ENCODE data around the gene GLCCI1. TPM values are rescaled to one million over a fixed set of nuclear protein-coding genes. Genes with fewer than 3 reads are reported as not detected.

Gene GLCCI1
- total and polyA plus RNA-seq, 2 of the 8 experiments (the other 6 are each of a cell fraction or from before 2014, with no cell fraction given) = 12.4 to 27.7 TPM

GRCh38 chr7:7964250-7964649 lies 4.3 kb upstream of the GLCCI1 start:
- DNase-seq (ENCODE audit: low read depth in 1 of 2, low spot score in 2 of 2) (no peak), FAIRE-seq (no peak)
- Histone ChIP-seq H3K56ac (replicated peaks; ENCODE audit: insufficient read length, low read depth, low read length) (no peak overlapping the region), H2BK20ac (ENCODE audit: low read length) (no peak overlapping the region), H3K23me2 (ENCODE audit: low read depth, low read length) (no peaks in the 10 kb centered on the region; the same call in 1 of the 2 replicates), H3K27ac (ENCODE audit: low read depth, low read length) (no peak overlapping the region), H3K27me3 (replicated peaks in 1 of 4; ENCODE audit: control insufficient read depth in 3 of 4, extremely low read depth in 1 of 4, insufficient read depth in 3 of 4, low read length in 3 of 4) (no peaks in the 10 kb centered on the region), H3K9me3 (ENCODE audit: insufficient read depth in 2 of 2, low read depth in 1 of 2, low read length in 1 of 2) (no peaks in the 10 kb centered on the region), H3K4me3 (ENCODE audit: extremely low read depth in 1 of 4, insufficient read depth in 2 of 4, low read depth in 3 of 4, low read length in 4 of 4) (no peak overlapping the region), H3K23ac (ENCODE audit: insufficient read length) (no peak overlapping the region), H4K8ac (ENCODE audit: extremely low read depth, insufficient read depth, low read length) (no peak overlapping the region), H2AFZ (ENCODE audit: low read length) (no peak overlapping the region), H3K79me1 (ENCODE audit: low read depth, low read length) (no peaks in the 10 kb centered on the region), H3K4me1 (replicated peaks in 1 of 4; ENCODE audit: control insufficient read depth in 3 of 4, insufficient read depth in 4 of 4, low read length in 3 of 4) (no peaks in the 10 kb centered on the region), H2BK15ac (ENCODE audit: low read length) (no peak overlapping the region), H4K91ac (replicated peaks; ENCODE audit: insufficient read length, low read length) (no peak overlapping the region), H3K9ac (replicated peaks in 1 of 4; ENCODE audit: extremely low read depth in 1 of 4, low read depth in 3 of 4, low read length in 3 of 4) (no peak overlapping the region), H2AK5ac (ENCODE audit: low read depth, low read length) (no peak overlapping the region), H3K4ac (replicated peaks; ENCODE audit: insufficient read length, low read depth, low read length) (no peak overlapping the region), H3K36me3 (ENCODE audit: control insufficient read depth in 2 of 4, insufficient read depth in 4 of 4, low read length in 3 of 4) (no peaks in the 10 kb centered on the region), H4K20me1 (replicated peaks in 1 of 2; ENCODE audit: control insufficient read depth in 1 of 2, insufficient read depth in 2 of 2, low read length in 2 of 2) (no peaks in the 10 kb centered on the region), H3K79me2 (ENCODE audit: control insufficient read depth in 1 of 2, insufficient read depth in 2 of 2, low read length in 2 of 2) (no peaks in the 10 kb centered on the region), H2BK12ac (ENCODE audit: low read depth, low read length) (no peak overlapping the region), H3K14ac (ENCODE audit: insufficient read length) (no peak overlapping the region), H2BK5ac (ENCODE audit: low read depth, low read length) (no peak overlapping the region), H2BK120ac (replicated peaks; ENCODE audit: low read depth, low read length) (no peak overlapping the region), H3K18ac (ENCODE audit: extremely low read depth, low read length) (no peak overlapping the region), H3K4me2 (ENCODE audit: insufficient read depth in 1 of 2, low read depth in 2 of 2, low read length in 2 of 2) (no peak overlapping the region), H4K5ac (ENCODE audit: insufficient read length, low read depth, low read length) (no peak overlapping the region)
- ChIA-PET POLR2A (ENCODE audit: partially characterized antibody) (no interaction called here), CTCF (ENCODE audit: partially characterized antibody) (interaction anchor here (1.3 to 1.9 kb wide), 2 partner anchors 13 to 311 kb away, joined by 3 to 4 read pairs; no protein-coding TSS in a partner anchor)
- WGBS, 2 experiments (ENCODE audit: extremely low coverage in 1 of 2, insufficient coverage in 1 of 2, insufficient read length in 1 of 2, insufficient replicate concordance in 2 of 2, low coverage in 1 of 2, low lambda C conversion rate in 2 of 2, missing lambda C conversion rate in 1 of 2) = 94% methylated on average over 2 of the region's 2 CpGs; no CpG with 5 or more reads in 1 of the 2 experiments
- TF ChIP-seq RXRA (IDR thresholded peaks at IDR 0.05; ENCODE audit: insufficient read depth, low read depth, low read length) (no peak), RNF2 (IDR thresholded peaks at IDR 0.05; ENCODE audit: borderline replicate concordance, low read depth, low read length, missing control alignments, poor library complexity, severe bottlenecking) (no peak), E2F6 (IDR thresholded peaks at IDR 0.05) (no peak), RBBP5 (IDR thresholded peaks at IDR 0.05; ENCODE audit: borderline replicate concordance, low read depth, low read length) (no peak), CHD2 (IDR thresholded peaks at IDR 0.05; ENCODE audit: low read length) (no peak), CBX5 (IDR thresholded peaks at IDR 0.05; ENCODE audit: low read depth, low read length) (no peak), HDAC6 (IDR thresholded peaks at IDR 0.05; ENCODE audit: low read depth, low read length) (no peak), TBP (IDR thresholded peaks at IDR 0.05; ENCODE audit: low read depth, low read length) (no peak)
